Measurements from ENCODE around the gene RHBDL1.

- TF ChIP-seq CTCF (IDR thresholded peaks at IDR 0.05; ENCODE audit: insufficient read depth, low read length, poor library complexity, severe bottlenecking) (no peak), EZH2phosphoT487 (conservative IDR thresholded peaks at IDR 0.05; ENCODE audit: low read length) (no peak)
Measured at GRCh38 chr16:661184-661821, 14.2 kb upstream of the RHBDL1 start.

Data from SU-DHL-6 (cell line).